Activated naive CD8-positive, alpha-beta T cell treated with anti-CD3 and anti-CD28 coated beads, Interleukin-2, amount 50 U/mL, for 24 hours (primary cell): Measurements from ENCODE around the gene DGCR2.

Source experiments
- ATAC-seq: fragments of 150-1000 bp; cut with Tn5 transposase; one replicate; pipeline ENCODE4 v1.10.0; 2021
- DNase-seq: peaks from one replicate; pipeline ENCODE4 v3.0.0; 2021
- H3K27ac Mint-ChIP-seq: one replicate; pipeline ENCODE4 v1.8.0; 2021; ENCODE audit warnings: mild to moderate bottlenecking, mixed read lengths
- H3K27me3 Mint-ChIP-seq: one replicate; pipeline ENCODE4 v1.8.0; 2021; ENCODE audit warnings: mixed read lengths
- H3K36me3 Mint-ChIP-seq: one replicate; pipeline ENCODE4 v1.8.0; 2021; ENCODE audit warnings: low read depth, mixed read lengths
- H3K4me1 Mint-ChIP-seq: one replicate; pipeline ENCODE4 v1.8.0; 2021; ENCODE audit warnings: mixed read lengths
- H3K4me3 Mint-ChIP-seq: one replicate; pipeline ENCODE4 v1.8.0; 2021; ENCODE audit warnings: mild to moderate bottlenecking, moderate library complexity, mixed read lengths
- H3K9me3 Mint-ChIP-seq: one replicate; pipeline ENCODE4 v1.8.0; 2021; ENCODE audit warnings: mixed read lengths

The DGCR2 gene

DNA sequence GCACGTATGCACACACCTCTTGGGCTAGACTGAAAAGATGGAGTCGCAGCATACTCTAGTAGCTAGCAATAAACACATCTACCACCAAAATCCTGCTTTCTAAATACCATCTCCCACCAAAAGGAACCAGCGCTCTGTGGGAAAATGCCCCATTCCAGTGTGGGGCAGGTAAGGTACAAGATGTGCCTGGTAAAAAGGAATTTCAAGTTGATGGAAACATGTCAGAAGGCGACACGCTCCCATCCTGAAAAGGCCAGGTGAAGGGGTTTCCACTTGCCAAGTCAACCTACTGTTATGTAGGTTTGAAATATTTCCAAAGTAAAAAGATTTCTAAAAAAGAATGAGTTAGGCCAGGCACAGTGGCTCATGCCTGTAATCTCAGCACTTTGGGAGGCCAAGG is 8.8 kb downstream of the DGCR2 start:
- peaks cover 75% of the 10 kb centered on the region for H3K4me1 Mint-ChIP-seq
- H3K27ac Mint-ChIP-seq = no peak overlapping the region
- H3K4me3 Mint-ChIP-seq = no peak overlapping the region
- H3K27me3 Mint-ChIP-seq = no peaks in the 10 kb centered on the region
- no peak for DNase-seq
- H3K9me3 Mint-ChIP-seq = no peaks in the 10 kb centered on the region
- H3K36me3 Mint-ChIP-seq = no peaks in the 10 kb centered on the region
- ATAC-seq = no peak

DNA sequence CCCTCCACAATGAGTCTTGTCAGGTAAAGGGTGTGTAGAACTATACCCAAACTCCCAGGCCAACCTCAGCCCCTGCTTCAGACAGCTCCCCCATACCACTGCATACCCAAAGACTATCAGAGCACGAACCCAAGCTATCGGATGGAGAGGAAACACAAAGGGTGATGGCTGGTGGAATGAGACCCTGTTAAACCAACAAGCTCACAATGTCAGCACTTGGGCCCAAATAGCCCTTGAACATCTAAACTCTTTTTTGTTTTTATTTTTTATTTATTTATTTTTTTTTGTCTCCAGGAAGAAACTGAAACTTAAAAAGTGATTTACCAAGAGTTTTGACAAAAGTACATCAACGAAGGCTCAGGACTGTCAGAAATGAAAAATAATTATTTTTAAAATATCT is 10.6 kb downstream of the DGCR2 start:
- H3K36me3 Mint-ChIP-seq = no peaks in the 10 kb centered on the region
- no peak overlapping the region for H3K4me3 Mint-ChIP-seq
- ATAC-seq (no peak), DNase-seq (no peak)
- peak overlapping the region; percentile 13 for H3K27ac Mint-ChIP-seq
- no peaks in the 10 kb centered on the region for H3K9me3 Mint-ChIP-seq
- no peaks in the 10 kb centered on the region for H3K27me3 Mint-ChIP-seq
- H3K4me1 Mint-ChIP-seq = peaks cover 73% of the 10 kb centered on the region

DNA sequence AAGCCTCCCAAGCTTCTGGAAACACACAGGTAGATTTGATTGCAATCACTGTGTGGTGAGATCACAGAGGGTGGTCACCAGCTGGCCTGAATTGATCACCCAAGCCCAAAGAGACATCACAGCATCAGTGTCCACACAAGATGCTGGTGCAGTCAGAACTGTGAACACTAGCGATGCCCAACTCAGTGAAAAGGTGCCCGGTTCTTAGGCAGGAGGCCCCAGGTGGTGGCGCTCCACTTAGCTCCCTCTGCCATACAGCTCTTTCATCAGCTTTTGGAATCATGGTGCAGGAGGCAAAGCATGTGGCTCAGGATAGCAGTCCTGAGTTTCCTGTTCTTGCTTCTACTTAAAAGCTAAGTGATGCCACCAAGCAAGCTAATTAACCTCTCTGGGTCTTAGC is 11.1 kb downstream of the DGCR2 start:
- H3K36me3 Mint-ChIP-seq = no peaks in the 10 kb centered on the region
- no peaks in the 10 kb centered on the region for H3K9me3 Mint-ChIP-seq
- ATAC-seq = no peak
- H3K27ac Mint-ChIP-seq = peak overlapping the region; percentile 13
- H3K4me1 Mint-ChIP-seq = peaks cover 73% of the 10 kb centered on the region
- H3K4me3 Mint-ChIP-seq = no peak overlapping the region
- no peaks in the 10 kb centered on the region for H3K27me3 Mint-ChIP-seq
- DNase-seq = no peak

GRCh38 chr22:19110646-19111045 is 11.6 kb downstream of the DGCR2 start:
- DNase-seq (no peak), ATAC-seq (no peak)
- Mint-ChIP-seq H3K4me1 (peaks cover 73% of the 10 kb centered on the region), H3K27me3 (no peaks in the 10 kb centered on the region), H3K9me3 (no peaks in the 10 kb centered on the region), H3K27ac (no peak overlapping the region), H3K36me3 (no peaks in the 10 kb centered on the region), H3K4me3 (no peak overlapping the region)

- no peak overlapping the region for H3K4me3 Mint-ChIP-seq
- DNase-seq (no peak), ATAC-seq (no peak)
- H3K36me3 Mint-ChIP-seq = no peaks in the 10 kb centered on the region
- no peaks in the 10 kb centered on the region for H3K27me3 Mint-ChIP-seq
- H3K4me1 Mint-ChIP-seq = peaks cover 73% of the 10 kb centered on the region
- H3K27ac Mint-ChIP-seq = peak overlapping the region; percentile 76
- no peaks in the 10 kb centered on the region for H3K9me3 Mint-ChIP-seq
Observed at GRCh38 chr22:19110064-19110458, 12.2 kb downstream of the DGCR2 start.

GRCh38 chr22:19109198-19110063 is 12.8 kb downstream of the DGCR2 start:
- Mint-ChIP-seq H3K27ac (peak overlapping the region; percentile 76), H3K4me3 (peak overlapping the region; percentile 55), H3K4me1 (peaks cover 68% of the 10 kb centered on the region), H3K9me3 (no peaks in the 10 kb centered on the region), H3K36me3 (no peaks in the 10 kb centered on the region), H3K27me3 (no peaks in the 10 kb centered on the region)
- ATAC-seq = peak; percentile 80
- peak; percentile 30 for DNase-seq

- ATAC-seq (no peak), DNase-seq (no peak)
- H3K4me3 Mint-ChIP-seq = no peak overlapping the region
- no peaks in the 10 kb centered on the region for H3K36me3 Mint-ChIP-seq
- H3K27ac Mint-ChIP-seq = peak overlapping the region; percentile 76
- no peaks in the 10 kb centered on the region for H3K27me3 Mint-ChIP-seq
- H3K9me3 Mint-ChIP-seq = no peaks in the 10 kb centered on the region
- H3K4me1 Mint-ChIP-seq = peaks cover 68% of the 10 kb centered on the region
Observed at GRCh38 chr22:19108807-19109197, 13.4 kb downstream of the DGCR2 start.

- peaks cover 67% of the 10 kb centered on the region for H3K4me1 Mint-ChIP-seq
- ATAC-seq = no peak
Observed at GRCh38 chr22:19107730-19108074, 14.5 kb downstream of the DGCR2 start.

GRCh38 chr22:19106886-19107729 is 15.1 kb downstream of the DGCR2 start:
- H3K9me3 Mint-ChIP-seq = no peaks in the 10 kb centered on the region
- H3K4me1 Mint-ChIP-seq = peaks cover 64% of the 10 kb centered on the region
- ATAC-seq (no peak), DNase-seq (no peak)
- no peak overlapping the region for H3K4me3 Mint-ChIP-seq
- no peak overlapping the region for H3K27ac Mint-ChIP-seq
- H3K27me3 Mint-ChIP-seq = no peaks in the 10 kb centered on the region
- H3K36me3 Mint-ChIP-seq = peaks cover under 1% of the 10 kb centered on the region

More at GRCh38 chr22:19107730-19108074, 14.5 kb downstream of the DGCR2 start:
- Mint-ChIP-seq H3K27me3 (no peaks in the 10 kb centered on the region), H3K27ac (peak overlapping the region; percentile 0), H3K4me3 (no peak overlapping the region), H3K36me3 (no peaks in the 10 kb centered on the region), H3K9me3 (no peaks in the 10 kb centered on the region)
- DNase-seq = no peak

GRCh38 chr22:19105867-19106802 is 16.1 kb downstream of the DGCR2 start:
- Mint-ChIP-seq H3K36me3 (peaks cover 3% of the 10 kb centered on the region), H3K27ac (no peak overlapping the region), H3K9me3 (no peaks in the 10 kb centered on the region), H3K4me1 (peaks cover 61% of the 10 kb centered on the region), H3K4me3 (no peak overlapping the region), H3K27me3 (no peaks in the 10 kb centered on the region)
- ATAC-seq = no peak
- no peak for DNase-seq

DNA sequence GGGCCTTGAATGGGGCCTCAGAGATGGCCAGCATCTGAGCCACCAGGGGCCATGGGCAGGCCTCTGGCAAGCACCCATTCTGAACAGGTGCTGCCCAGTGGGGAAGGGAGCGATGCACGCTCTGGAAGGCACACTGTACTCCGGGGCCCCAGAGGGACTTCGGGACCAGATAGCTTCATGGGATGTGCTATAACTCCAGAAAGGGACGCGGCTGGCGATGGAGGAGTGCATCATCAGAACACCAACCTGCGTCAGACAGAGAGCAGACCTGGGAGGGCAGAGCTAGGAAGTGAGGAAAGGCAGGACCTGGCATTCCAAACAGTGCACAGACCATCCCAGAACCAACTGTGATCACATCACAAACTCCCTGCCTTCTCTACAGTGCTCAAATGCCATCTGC is 16.8 kb downstream of the DGCR2 start:
- no peaks in the 10 kb centered on the region for H3K27me3 Mint-ChIP-seq
- H3K27ac Mint-ChIP-seq = no peak overlapping the region
- no peak for DNase-seq
- peaks cover 3% of the 10 kb centered on the region for H3K36me3 Mint-ChIP-seq
- no peak overlapping the region for H3K4me3 Mint-ChIP-seq
- no peaks in the 10 kb centered on the region for H3K9me3 Mint-ChIP-seq
- peaks cover 55% of the 10 kb centered on the region for H3K4me1 Mint-ChIP-seq
- no peak for ATAC-seq

DNA sequence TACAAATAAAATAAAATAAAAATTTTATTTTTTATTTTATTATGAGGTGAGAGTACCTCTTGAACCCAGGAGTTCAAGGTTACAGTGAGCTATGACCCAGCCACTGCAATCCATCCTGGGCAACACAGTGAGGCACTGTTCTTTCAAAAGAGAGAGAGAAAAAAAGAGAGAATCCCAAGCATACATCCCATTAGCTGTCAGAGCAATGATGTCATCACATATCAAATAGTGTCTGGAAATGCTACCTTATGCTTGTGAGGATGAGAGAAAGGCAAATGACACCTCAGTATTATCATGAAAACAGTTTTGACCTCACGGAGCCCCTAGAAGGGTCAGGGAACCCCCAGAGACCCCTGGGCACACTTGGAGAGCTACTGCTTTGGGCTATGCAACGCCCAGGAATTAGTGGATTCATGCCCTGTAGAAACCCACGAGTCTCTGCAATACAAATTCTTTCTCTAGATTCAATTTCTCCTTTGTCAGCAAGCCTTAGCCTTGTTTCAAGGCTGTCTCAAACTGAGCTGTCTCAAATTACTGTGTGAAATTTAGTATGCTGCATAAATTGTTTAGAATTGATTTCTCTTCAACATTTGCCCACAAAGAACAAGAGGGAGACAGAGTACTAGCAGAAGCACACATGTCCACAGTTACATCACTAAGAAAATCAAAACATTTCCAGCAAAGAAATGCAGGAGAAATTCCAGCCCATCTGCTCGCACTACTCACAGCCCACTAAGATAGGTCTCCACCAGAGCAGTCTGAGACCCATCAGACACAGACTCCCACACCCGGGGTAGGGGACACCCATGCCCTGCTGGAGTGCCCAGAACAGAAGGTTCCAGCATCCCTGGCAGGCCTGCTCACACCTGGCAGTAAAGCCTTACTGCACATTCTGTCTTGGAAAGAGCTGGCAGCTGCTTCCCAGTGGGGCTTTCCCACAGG is 18.1 kb downstream of the DGCR2 start:
- no peak for ATAC-seq
- Mint-ChIP-seq H3K9me3 (no peaks in the 10 kb centered on the region), H3K36me3 (peaks cover 3% of the 10 kb centered on the region), H3K4me1 (peaks cover 47% of the 10 kb centered on the region), H3K27ac (peak overlapping the region; percentile 17), H3K27me3 (no peaks in the 10 kb centered on the region), H3K4me3 (no peak overlapping the region)
- no peak for DNase-seq

GRCh38 chr22:19098157-19098556 is 24.1 kb downstream of the DGCR2 start:
- peaks cover 12% of the 10 kb centered on the region for H3K36me3 Mint-ChIP-seq
- no peak for ATAC-seq
- DNase-seq = no peak
- H3K4me1 Mint-ChIP-seq = peaks cover 11% of the 10 kb centered on the region
- no peaks in the 10 kb centered on the region for H3K9me3 Mint-ChIP-seq
- H3K27me3 Mint-ChIP-seq = no peaks in the 10 kb centered on the region
- no peak overlapping the region for H3K4me3 Mint-ChIP-seq
- H3K27ac Mint-ChIP-seq = peak overlapping the region; percentile 12
